HepG2 (cell line): ENCODE data around the gene NRSN2. TPM values are rescaled to one million over a fixed set of nuclear protein-coding genes. Genes with fewer than 3 reads are reported as not detected.

Experiments
- KLF13 ChIP-seq: sonication (generic); formaldehyde crosslinking; IDR thresholded peaks from 2 replicates; pipeline ENCODE4 v1.4.0; 2020; ENCODE audit warnings: mild to moderate bottlenecking, missing genetic modification reagents
- REXO4 ChIP-seq: sonication (generic); formaldehyde crosslinking; IDR thresholded peaks from 2 replicates; pipeline ENCODE4 v1.8.0; 2022; ENCODE audit warnings: missing genetic modification reagents, mild to moderate bottlenecking, borderline replicate concordance
- SETDB1 ChIP-seq: sonication (generic); formaldehyde crosslinking; IDR thresholded peaks from 2 replicates; pipeline ENCODE4 v1.5.1; 2020; ENCODE audit warnings: missing genetic modification reagents, mild to moderate bottlenecking, borderline replicate concordance
- ZMAT5 ChIP-seq: sonication (generic); formaldehyde crosslinking; IDR thresholded peaks from 2 replicates; pipeline ENCODE4 v1.5.0; 2020; ENCODE audit warnings: mild to moderate bottlenecking, low read depth, missing genetic modification reagents, borderline replicate concordance
- ZNF510 ChIP-seq: sonication (generic); formaldehyde crosslinking; IDR thresholded peaks from 2 replicates; pipeline ENCODE4 v1.4.0; 2020; ENCODE audit warnings: low read depth, mild to moderate bottlenecking, missing genetic modification reagents
- ZNF749 ChIP-seq: sonication (generic); formaldehyde crosslinking; IDR thresholded peaks from 2 replicates; pipeline ENCODE4 v1.8.0; 2022; ENCODE audit warnings: mild to moderate bottlenecking, missing genetic modification reagents, moderate library complexity, borderline replicate concordance
- ZNF792 ChIP-seq: IDR thresholded peaks from 2 replicates; pipeline ENCODE4 v1.6.1; 2016
- polyA plus RNA-seq, 8 experiments: library from polyadenylated mRNA; depleted of rRNA in 3 of 8; stranded (reverse) in 7 of 8; unstranded in 1 of 8; fragments of >200 nt; fragmentation: Illumina TruSeq in 4 of 8; extraction: Trizol in 4 of 8; gene quantifications; 2 replicates each; pipeline versions ENCODE4 v1.2.1 to v1.2.3, GENCODE V29; 2011 to 2016; ENCODE audit warnings: low read depth in 4 of 8, missing spikeins in 1 of 8, mixed read lengths in 1 of 8; ENCODE audit not compliant: insufficient read depth in 1 of 8
- total RNA-seq, 5 experiments: library from RNA; depleted of rRNA; stranded (reverse); fragments of >200 nt; fragmentation: Illumina TruSeq; extraction: Trizol; gene quantifications; 2 replicates each; pipeline ENCODE4 v1.2.3, GENCODE V29; 2016; ENCODE audit warnings: low read depth in 1 of 5
- TF ChIP-seq, protein P1 (sequence below): sonication (generic); formaldehyde crosslinking; IDR thresholded peaks from 2 replicates; pipeline ENCODE4 v1.8.1; 2023; ENCODE audit warnings: mild to moderate bottlenecking, missing genetic modification reagents
- TF ChIP-seq, protein P2 (sequence below): sonication (generic); formaldehyde crosslinking; IDR thresholded peaks from 2 replicates; pipeline ENCODE4 v1.4.0; 2020; ENCODE audit warnings: missing genetic modification reagents, borderline replicate concordance
- TF ChIP-seq, protein P3 (sequence below): sonication (generic); formaldehyde crosslinking; IDR thresholded peaks from 2 replicates; pipeline ENCODE4 v1.4.0; 2020; ENCODE audit warnings: missing genetic modification reagents; ENCODE audit errors: not compliant biosample characterization

Gene NRSN2
- total and polyA plus RNA-seq, 2 of the 13 experiments (the other 11 are each of a cell fraction or from before 2014, with no cell fraction given): 32.3 to 49.4 TPM

DNA sequence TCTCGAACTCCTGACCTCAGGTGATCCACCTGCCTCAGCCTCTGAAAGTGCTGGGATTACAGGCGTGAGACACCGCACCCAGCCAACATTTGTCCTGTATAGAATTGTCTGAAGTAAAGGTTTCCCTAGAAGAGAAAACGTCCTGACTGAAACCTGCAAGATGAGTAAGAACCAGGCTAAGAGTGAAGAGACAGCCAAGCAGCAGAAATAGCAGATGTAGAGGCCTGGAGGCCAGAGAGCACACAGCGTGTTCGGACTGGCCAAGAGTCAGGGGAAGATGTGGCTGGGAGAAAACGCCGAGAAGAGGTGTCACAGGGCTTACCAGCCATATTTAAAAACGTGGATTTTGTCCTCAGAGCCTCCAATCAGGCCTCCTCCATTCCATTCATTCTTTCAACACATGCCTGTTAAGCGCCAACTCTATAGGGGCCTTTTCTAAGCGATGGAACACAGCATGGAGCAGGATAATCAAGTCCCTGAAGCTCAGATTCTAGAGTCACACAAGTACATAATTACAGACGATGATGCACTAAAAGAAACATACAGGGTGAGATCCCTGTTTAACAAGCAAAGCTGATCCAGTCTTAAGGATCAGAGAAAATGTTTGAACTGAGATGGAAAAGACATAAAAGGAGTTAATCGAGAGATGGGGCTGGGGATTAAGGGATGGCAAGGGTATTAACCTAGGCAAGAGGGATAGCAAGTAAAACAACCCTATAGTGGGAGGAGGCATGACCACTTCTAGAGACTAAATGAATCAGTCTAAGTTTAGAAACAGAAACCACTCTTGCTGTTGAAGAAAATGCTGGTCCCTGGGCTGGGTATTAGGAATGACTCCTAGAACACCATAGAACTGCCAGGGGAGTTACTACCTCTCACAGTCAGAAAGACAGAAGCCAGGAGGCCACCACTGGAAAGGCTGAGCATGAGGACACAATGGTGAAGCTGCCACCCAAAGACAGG, 44.7 kb upstream of the NRSN2 start (continued):
- TF ChIP-seq, protein P1, sequence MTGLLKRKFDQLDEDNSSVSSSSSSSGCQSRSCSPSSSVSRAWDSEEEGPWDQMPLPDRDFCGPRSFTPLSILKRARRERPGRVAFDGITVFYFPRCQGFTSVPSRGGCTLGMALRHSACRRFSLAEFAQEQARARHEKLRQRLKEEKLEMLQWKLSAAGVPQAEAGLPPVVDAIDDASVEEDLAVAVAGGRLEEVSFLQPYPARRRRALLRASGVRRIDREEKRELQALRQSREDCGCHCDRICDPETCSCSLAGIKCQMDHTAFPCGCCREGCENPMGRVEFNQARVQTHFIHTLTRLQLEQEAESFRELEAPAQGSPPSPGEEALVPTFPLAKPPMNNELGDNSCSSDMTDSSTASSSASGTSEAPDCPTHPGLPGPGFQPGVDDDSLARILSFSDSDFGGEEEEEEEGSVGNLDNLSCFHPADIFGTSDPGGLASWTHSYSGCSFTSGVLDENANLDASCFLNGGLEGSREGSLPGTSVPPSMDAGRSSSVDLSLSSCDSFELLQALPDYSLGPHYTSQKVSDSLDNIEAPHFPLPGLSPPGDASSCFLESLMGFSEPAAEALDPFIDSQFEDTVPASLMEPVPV (CRISPR knock-in tag): no peak
- TF ChIP-seq ZNF792 (CRISPR knock-in tag) (no peak), ZNF510 (CRISPR knock-in tag) (no peak), REXO4 (CRISPR knock-in tag) (no peak), ZMAT5 (no peak), SETDB1 (CRISPR knock-in tag) (no peak), ZNF749 (no peak), KLF13 (CRISPR knock-in tag) (0 out of 2 replicates have a peak, but pooled peaks have one; percentile 52)
- TF ChIP-seq, protein P2, sequence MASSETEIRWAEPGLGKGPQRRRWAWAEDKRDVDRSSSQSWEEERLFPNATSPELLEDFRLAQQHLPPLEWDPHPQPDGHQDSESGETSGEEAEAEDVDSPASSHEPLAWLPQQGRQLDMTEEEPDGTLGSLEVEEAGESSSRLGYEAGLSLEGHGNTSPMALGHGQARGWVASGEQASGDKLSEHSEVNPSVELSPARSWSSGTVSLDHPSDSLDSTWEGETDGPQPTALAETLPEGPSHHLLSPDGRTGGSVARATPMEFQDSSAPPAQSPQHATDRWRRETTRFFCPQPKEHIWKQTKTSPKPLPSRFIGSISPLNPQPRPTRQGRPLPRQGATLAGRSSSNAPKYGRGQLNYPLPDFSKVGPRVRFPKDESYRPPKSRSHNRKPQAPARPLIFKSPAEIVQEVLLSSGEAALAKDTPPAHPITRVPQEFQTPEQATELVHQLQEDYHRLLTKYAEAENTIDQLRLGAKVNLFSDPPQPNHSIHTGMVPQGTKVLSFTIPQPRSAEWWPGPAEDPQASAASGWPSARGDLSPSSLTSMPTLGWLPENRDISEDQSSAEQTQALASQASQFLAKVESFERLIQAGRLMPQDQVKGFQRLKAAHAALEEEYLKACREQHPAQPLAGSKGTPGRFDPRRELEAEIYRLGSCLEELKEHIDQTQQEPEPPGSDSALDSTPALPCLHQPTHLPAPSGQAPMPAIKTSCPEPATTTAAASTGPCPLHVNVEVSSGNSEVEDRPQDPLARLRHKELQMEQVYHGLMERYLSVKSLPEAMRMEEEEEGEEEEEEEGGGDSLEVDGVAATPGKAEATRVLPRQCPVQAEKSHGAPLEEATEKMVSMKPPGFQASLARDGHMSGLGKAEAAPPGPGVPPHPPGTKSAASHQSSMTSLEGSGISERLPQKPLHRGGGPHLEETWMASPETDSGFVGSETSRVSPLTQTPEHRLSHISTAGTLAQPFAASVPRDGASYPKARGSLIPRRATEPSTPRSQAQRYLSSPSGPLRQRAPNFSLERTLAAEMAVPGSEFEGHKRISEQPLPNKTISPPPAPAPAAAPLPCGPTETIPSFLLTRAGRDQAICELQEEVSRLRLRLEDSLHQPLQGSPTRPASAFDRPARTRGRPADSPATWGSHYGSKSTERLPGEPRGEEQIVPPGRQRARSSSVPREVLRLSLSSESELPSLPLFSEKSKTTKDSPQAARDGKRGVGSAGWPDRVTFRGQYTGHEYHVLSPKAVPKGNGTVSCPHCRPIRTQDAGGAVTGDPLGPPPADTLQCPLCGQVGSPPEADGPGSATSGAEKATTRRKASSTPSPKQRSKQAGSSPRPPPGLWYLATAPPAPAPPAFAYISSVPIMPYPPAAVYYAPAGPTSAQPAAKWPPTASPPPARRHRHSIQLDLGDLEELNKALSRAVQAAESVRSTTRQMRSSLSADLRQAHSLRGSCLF (CRISPR knock-in tag): no peak
- TF ChIP-seq, protein P3, sequence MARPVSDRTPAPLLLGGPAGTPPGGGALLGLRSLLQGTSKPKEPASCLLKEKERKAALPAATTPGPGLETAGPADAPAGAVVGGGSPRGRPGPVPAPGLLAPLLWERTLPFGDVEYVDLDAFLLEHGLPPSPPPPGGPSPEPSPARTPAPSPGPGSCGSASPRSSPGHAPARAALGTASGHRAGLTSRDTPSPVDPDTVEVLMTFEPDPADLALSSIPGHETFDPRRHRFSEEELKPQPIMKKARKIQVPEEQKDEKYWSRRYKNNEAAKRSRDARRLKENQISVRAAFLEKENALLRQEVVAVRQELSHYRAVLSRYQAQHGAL: no peak
